Neural cell (in vitro differentiated cells): Measurements from ENCODE around the gene HOXC9. TPM values are rescaled to one million over a fixed set of nuclear protein-coding genes. Genes with fewer than 3 reads are reported as not detected.

Source experiments
- H2AFZ ChIP-seq: fragments of 200-600, 300-800 bp; sonication (generic), shearing (Covaris generic); 2 replicates; pipeline ENCODE4 v1.6.0; 2014; ENCODE audit warnings: low read depth, mild to moderate bottlenecking, antibody characterized with exemption, low read length, moderate library complexity
- H3F3A ChIP-seq: fragments of 200-600 bp; shearing (Covaris generic); 2 replicates; pipeline ENCODE4 v1.6.1; 2016; ENCODE audit warnings: mild to moderate bottlenecking, moderate library complexity, mixed read lengths, antibody characterized with exemption, low read length; ENCODE audit not compliant: insufficient read depth, poor library complexity, severe bottlenecking
- H3K27ac ChIP-seq: fragments of 200-600, 300-800 bp; sonication (generic), shearing (Covaris generic); 2 replicates; pipeline ENCODE4 v1.5.1; 2014; ENCODE audit warnings: mild to moderate bottlenecking, low read length, moderate library complexity
- H3K27me3 ChIP-seq: fragments of 300-800, 200-600 bp; sonication (generic), shearing (Covaris generic); 2 replicates; pipeline ENCODE4 v1.6.0; 2014; ENCODE audit warnings: mild to moderate bottlenecking, low read depth, low read length, moderate library complexity; ENCODE audit not compliant: insufficient read depth
- H3K36me3 ChIP-seq: fragments of 300-800, 200-600 bp; sonication (generic), shearing (Covaris generic); 2 replicates; pipeline ENCODE4 v1.5.1; 2014; ENCODE audit warnings: mild to moderate bottlenecking, antibody characterized with exemption, low read length, moderate library complexity; ENCODE audit not compliant: insufficient read depth
- H3K4me2 ChIP-seq: fragments of 300-800, 200-600 bp; sonication (generic), shearing (Covaris generic); 2 replicates; pipeline ENCODE4 v1.6.0; 2014; ENCODE audit warnings: mild to moderate bottlenecking, low read length
- H3K4me3 ChIP-seq: fragments of 300-800, 200-600 bp; sonication (generic), shearing (Covaris generic); 2 replicates; pipeline ENCODE4 v1.5.1; 2014; ENCODE audit warnings: mild to moderate bottlenecking, low read length, moderate library complexity
- H3K79me2 ChIP-seq: fragments of 200-600 bp; shearing (Covaris generic); replicated peaks from 2 replicates; pipeline ENCODE4 v1.6.0; 2014; ENCODE audit warnings: mild to moderate bottlenecking, low read length, moderate library complexity; ENCODE audit not compliant: insufficient read depth
- H3K9ac ChIP-seq: fragments of 300-800, 200-600 bp; sonication (generic), shearing (Covaris generic); 2 replicates; pipeline ENCODE4 v1.6.1; 2016; ENCODE audit warnings: mild to moderate bottlenecking, low read length, mixed read lengths
- H3K9me2 ChIP-seq: fragments of 200-600 bp; shearing (Covaris generic); 2 replicates; pipeline ENCODE4 v1.6.1; 2016; ENCODE audit warnings: mild to moderate bottlenecking, low read length, mixed read lengths; ENCODE audit not compliant: insufficient read depth
- H3K9me3 ChIP-seq: fragments of 200-600, 300-800 bp; sonication (generic), shearing (Covaris generic); 2 replicates; pipeline ENCODE4 v1.6.1; 2016; ENCODE audit warnings: mild to moderate bottlenecking, mixed run types, low read length, moderate library complexity, mixed read lengths
- H4K20me1 ChIP-seq: fragments of 200-600 bp; shearing (Covaris generic); 2 replicates; pipeline ENCODE4 v1.6.1; 2016; ENCODE audit warnings: mild to moderate bottlenecking, mixed run types; ENCODE audit not compliant: insufficient read depth
- CTCF ChIP-seq: fragments of 450-650 bp; IDR thresholded peaks from 2 replicates; pipeline ENCODE4 v1.5.1; 2014; ENCODE audit warnings: antibody characterized with exemption, mild to moderate bottlenecking, moderate library complexity; ENCODE audit not compliant: poor library complexity, severe bottlenecking
- EP300 ChIP-seq: fragments of 450-650 bp; conservative IDR thresholded peaks from 2 replicates; pipeline ENCODE4 v1.6.1; 2014; ENCODE audit warnings: antibody characterized with exemption, mild to moderate bottlenecking, moderate library complexity; ENCODE audit not compliant: poor library complexity, severe bottlenecking
- EZH2 ChIP-seq: fragments of 200-600, 300-800 bp; shearing (Covaris generic), sonication (generic); IDR thresholded peaks from 2 replicates; pipeline ENCODE4 v1.6.1; 2014; ENCODE audit warnings: antibody characterized with exemption, low read length, borderline replicate concordance, mild to moderate bottlenecking; ENCODE audit not compliant: insufficient read depth, poor library complexity, severe bottlenecking
- MXI1 ChIP-seq: fragments of 450-650 bp; conservative IDR thresholded peaks from 2 replicates; pipeline ENCODE4 v1.6.1; 2014; ENCODE audit warnings: antibody characterized with exemption, mild to moderate bottlenecking; ENCODE audit not compliant: poor library complexity, severe bottlenecking
- POLR2AphosphoS5 ChIP-seq: IDR thresholded peaks from 2 replicates; pipeline ENCODE4 v1.6.1; 2012
- RAD21 ChIP-seq: fragments of 450-650 bp; conservative IDR thresholded peaks from 2 replicates; pipeline ENCODE4 v1.6.1; 2014; ENCODE audit warnings: antibody characterized with exemption, mild to moderate bottlenecking, moderate library complexity
- REST ChIP-seq: IDR thresholded peaks from 2 replicates; pipeline ENCODE4 v1.6.1; 2012; ENCODE audit warnings: borderline replicate concordance
- SMC3 ChIP-seq: fragments of 450-650 bp; conservative IDR thresholded peaks from 2 replicates; pipeline ENCODE4 v1.6.1; 2014; ENCODE audit warnings: antibody characterized with exemption, mild to moderate bottlenecking, moderate library complexity; ENCODE audit not compliant: poor library complexity
- TAF1 ChIP-seq: IDR thresholded peaks from 2 replicates; pipeline ENCODE4 v1.6.1; 2012; ENCODE audit warnings: low read depth
- polyA plus RNA-seq: library from polyadenylated mRNA; depleted of rRNA; stranded (reverse); fragments of >200 nt; gene quantifications from 2 replicates; pipeline ENCODE4 v1.2.3, GENCODE V29; 2014

Gene HOXC9
- polyA plus RNA-seq, 1 donor from 2014 or later, result not detected

GRCh38 chr12:53988541-53989226 is 11.3 kb upstream of the HOXC9 start:
- Histone ChIP-seq H3K36me3 (no peaks in the 10 kb centered on the region), H3K79me2 (no peaks in the 10 kb centered on the region), H2AFZ (no peak overlapping the region), H4K20me1 (no peaks in the 10 kb centered on the region), H3K9ac (no peak overlapping the region), H3K9me3 (no peaks in the 10 kb centered on the region), H3K27ac (no peak overlapping the region), H3F3A (no peaks in the 10 kb centered on the region), H3K4me2 (no peak overlapping the region), H3K9me2 (no peaks in the 10 kb centered on the region), H3K27me3 (peaks cover 100% of the 10 kb centered on the region), H3K4me3 (no peak overlapping the region)
- TF ChIP-seq EZH2, result no peak
- TF ChIP-seq EP300, result no peak
- TF ChIP-seq REST, result no peak
- no peak for TF ChIP-seq TAF1

GRCh38 chr12:53989227-53990113 is 10.5 kb upstream of the HOXC9 start:
- no peak overlapping the region for H3K27ac ChIP-seq
- no peaks in the 10 kb centered on the region for H3K9me3 ChIP-seq
- H2AFZ ChIP-seq, result no peak overlapping the region
- peaks cover 100% of the 10 kb centered on the region for H3K27me3 ChIP-seq
- no peak for TF ChIP-seq MXI1
- no peak for TF ChIP-seq POLR2AphosphoS5
- TF ChIP-seq TAF1, result no peak
- TF ChIP-seq EP300, result no peak
- peak; percentile 65 for TF ChIP-seq CTCF
- TF ChIP-seq SMC3, result peak; percentile 74
- TF ChIP-seq EZH2, result peak; percentile 52
- peak; percentile 68 for TF ChIP-seq RAD21
- no peaks in the 10 kb centered on the region for H3K36me3 ChIP-seq
- H3K4me2 ChIP-seq, result no peak overlapping the region
- no peaks in the 10 kb centered on the region for H4K20me1 ChIP-seq
- H3F3A ChIP-seq, result no peaks in the 10 kb centered on the region
- no peak overlapping the region for H3K9ac ChIP-seq
- H3K4me3 ChIP-seq, result no peak overlapping the region
- no peaks in the 10 kb centered on the region for H3K9me2 ChIP-seq
- no peaks in the 10 kb centered on the region for H3K79me2 ChIP-seq
